Measurements from ENCODE around the gene MUC3A.

The MUC3A gene

DNA sequence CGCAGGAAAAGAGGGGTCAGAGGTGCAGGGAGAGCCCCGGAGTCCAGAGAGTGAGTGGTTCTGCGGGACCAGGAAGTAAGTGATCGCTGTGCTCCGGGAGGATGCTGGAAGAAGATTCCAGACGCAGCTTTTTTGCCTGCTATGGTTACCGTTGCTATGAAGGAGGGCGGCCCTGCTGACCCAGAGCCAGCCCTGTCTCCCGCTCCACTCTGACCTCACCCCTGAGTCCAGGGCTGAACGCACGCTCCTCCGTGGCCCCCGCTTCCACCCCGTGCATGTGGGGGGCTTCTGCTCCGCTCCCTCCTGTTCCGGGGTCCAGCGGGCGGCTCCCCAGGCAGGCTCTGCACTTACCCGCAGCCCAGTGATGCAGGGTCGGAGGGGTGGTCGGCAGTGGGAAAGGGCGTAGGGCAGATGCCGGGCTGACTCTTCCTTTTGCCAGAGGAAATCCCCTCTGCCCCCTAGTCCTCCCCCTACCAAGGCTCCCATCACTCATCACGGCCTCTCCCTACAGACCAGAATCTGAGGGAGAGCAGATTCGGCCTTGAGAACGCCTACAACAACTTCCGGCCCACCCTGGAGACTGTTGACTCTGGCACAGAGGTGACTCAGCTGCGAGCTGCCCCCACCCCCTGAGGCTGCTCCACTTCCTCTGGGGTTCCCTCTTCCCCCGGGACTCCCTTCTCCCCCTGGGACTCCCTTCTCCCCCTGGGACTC is 67.9 kb downstream of the MUC3A start:
- no peak for TF ChIP-seq CTCF (IDR thresholded peaks at IDR 0.05; ENCODE audit: low read depth, low read length, missing control alignments)
- peak; percentile 73 for DNase-seq (ENCODE audit: extremely low read depth, low read depth)
- peak overlapping the region; percentile 50 for H3K4me3 ChIP-seq (replicated peaks; ENCODE audit: low read depth, low read length)
